GM03348 (cell line): ENCODE results near the gene FUOM.
A peak's percentile ranks its signal among the peaks of the same experiment; 100 is the strongest.

ENCODE experiments used
- DNase-seq: peaks from one replicate; pipeline ENCODE4 v3.0.0; 2012; ENCODE audit warnings: low spot score

The FUOM gene

GRCh38 chr10:133310399-133310755 is 47.4 kb downstream of the FUOM start:
- DNase-seq: no peak

- DNase-seq: no peak
These were observed 48.0 kb downstream of the FUOM start for GRCh38 chr10:133309720-133310398.

GRCh38 chr10:133309100-133309719 is 48.6 kb downstream of the FUOM start:
- peak; percentile 99 for DNase-seq

GRCh38 chr10:133308421-133309099 is 49.3 kb downstream of the FUOM start, which contains the start of the genes TUBGCP2 and ZNF511:
TSS of gene TUBGCP2 (minus strand) at chr10:133308872. CDS start at chr10:133302941, 5,931 bp downstream.
TSS of gene ZNF511 (plus strand) at chr10:133308914. CDS start at chr10:133308944, 30 bp downstream.
- DNase-seq: peak; percentile 96

- DNase-seq: peak; percentile 61
These were observed 49.9 kb downstream of the FUOM start for GRCh38 chr10:133307776-133308420.

GRCh38 chr10:133306941-133307379 is 50.9 kb downstream of the FUOM start:
- no peak for DNase-seq

- DNase-seq: no peak
These were observed 51.7 kb downstream of the FUOM start for GRCh38 chr10:133306097-133306476.
